NCI-H1417 treated with DMSO at 0.1 percent for 48 hours (cell line): ENCODE results near the gene ANGPT4.

ENCODE experiments used
- DNase-seq: peaks from one replicate; lab custom pipeline; 2025; lab: John Stamatoyannopoulos, UW

The ANGPT4 gene, protein sequence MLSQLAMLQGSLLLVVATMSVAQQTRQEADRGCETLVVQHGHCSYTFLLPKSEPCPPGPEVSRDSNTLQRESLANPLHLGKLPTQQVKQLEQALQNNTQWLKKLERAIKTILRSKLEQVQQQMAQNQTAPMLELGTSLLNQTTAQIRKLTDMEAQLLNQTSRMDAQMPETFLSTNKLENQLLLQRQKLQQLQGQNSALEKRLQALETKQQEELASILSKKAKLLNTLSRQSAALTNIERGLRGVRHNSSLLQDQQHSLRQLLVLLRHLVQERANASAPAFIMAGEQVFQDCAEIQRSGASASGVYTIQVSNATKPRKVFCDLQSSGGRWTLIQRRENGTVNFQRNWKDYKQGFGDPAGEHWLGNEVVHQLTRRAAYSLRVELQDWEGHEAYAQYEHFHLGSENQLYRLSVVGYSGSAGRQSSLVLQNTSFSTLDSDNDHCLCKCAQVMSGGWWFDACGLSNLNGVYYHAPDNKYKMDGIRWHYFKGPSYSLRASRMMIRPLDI

DNA sequence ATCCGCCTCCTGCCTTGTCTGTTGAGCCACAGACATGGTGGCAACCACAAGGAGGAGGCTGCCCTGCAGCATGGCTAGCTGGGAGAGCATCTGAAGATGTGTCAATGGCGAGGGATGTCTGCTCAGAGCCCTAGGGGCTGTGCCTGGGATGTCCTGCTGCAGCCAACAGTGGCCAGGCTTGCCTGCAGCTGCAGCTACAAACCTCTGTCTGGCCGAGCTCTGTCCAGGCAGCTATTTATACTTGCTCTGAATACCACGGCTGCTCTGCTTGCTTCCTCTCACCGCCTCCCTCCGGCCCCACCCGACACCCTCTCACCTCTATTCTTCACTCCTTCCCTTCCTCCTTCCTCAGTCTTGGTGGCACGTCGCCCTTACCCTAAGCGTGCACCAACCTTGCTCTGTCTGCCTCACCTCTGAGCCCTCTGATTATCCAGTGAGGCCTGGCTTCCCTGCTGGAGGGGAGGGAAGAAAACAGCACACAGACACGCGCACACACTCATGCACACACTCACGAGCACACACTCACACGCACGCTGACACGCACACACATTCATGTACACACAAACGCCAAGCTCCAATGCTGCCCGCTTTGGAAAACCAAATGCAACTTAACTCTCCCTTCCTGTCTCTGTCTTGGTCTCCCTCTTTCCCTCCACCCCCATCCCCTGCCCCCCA, at the start of gene ANGPT4:
Gene ANGPT4 (minus strand): TSS at position 210 of the 675 bp plus-strand sequence. CDS start 120 bp downstream, at position 90.
- no peak for DNase-seq

DNA sequence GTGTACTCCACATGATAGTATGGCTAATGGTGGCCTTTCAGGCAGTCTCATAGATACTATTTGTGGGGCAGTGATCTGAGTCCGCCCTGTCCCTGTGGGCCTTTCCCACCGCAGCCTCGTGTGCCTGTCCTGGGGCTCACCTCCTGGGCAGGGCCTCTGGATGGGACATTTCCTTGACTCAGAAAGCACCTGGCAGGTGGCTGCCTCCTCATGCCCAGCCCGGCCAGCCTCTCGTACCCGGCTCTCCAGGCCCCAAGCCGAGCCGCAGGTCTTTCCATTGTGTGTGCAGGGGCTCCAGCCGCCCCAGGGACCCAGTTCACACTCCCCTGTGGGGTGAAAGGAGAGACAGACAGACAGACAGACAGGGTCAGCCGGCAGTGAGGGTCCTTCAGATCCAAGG, 47.7 kb upstream of the ANGPT4 start:
- DNase-seq: no peak

DNA sequence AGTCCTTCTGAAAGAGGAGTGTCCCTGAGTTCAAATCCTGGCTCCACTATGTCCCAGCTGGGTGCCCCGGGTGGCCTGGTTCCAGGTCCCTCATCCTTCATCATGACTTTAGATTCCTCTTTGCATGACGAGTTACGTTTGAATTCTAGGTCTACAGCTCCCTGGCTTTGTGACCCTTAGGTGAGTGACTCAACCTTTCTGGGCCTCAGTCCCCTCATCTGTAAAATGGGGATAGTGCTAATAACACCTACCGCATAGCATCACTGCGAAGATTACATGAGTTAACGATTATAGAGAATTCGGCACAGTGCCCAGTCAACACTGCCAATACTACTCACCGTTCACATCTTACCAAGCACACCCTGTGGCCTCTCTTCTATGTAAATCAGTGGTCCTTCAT, 46.5 kb upstream of the ANGPT4 start:
- DNase-seq: no peak

DNA sequence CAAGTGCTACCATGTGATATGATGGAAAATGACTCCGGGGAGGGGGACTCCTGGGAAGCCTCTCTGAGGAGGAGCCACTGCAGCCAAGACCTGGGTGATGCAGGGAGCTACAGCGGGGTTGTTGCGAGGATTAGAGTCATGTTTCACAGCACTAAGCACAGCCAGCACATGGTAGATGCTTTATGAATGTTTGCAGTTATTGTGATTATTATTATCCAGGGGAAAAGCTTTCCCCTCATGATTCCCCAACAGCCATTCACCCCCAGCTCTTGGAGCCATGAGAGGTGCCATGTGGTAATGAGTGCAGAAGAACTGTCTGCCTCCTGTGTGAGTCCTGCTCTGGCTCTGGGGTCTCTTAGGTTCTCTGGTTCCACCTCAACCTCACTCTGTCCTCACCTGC, 46.1 kb upstream of the ANGPT4 start:
- DNase-seq: no peak

DNA sequence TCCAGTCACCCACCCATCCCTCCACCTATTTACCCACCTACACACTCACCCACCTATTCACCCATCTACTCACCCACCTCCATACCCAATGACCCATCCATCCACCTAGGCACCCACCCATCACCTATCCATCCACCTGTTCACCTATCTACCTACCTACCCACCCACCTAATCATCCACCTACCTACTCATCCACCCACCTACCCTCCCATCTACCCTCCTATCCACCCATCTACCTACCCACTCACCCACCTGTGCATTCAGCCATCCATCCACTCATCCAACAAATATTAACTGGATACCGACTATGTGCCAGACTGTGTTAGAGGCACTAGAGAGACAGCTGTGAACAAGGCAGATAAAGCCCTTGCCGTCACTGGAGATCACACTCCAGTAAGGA, 45.6 kb upstream of the ANGPT4 start:
- no peak for DNase-seq

DNA sequence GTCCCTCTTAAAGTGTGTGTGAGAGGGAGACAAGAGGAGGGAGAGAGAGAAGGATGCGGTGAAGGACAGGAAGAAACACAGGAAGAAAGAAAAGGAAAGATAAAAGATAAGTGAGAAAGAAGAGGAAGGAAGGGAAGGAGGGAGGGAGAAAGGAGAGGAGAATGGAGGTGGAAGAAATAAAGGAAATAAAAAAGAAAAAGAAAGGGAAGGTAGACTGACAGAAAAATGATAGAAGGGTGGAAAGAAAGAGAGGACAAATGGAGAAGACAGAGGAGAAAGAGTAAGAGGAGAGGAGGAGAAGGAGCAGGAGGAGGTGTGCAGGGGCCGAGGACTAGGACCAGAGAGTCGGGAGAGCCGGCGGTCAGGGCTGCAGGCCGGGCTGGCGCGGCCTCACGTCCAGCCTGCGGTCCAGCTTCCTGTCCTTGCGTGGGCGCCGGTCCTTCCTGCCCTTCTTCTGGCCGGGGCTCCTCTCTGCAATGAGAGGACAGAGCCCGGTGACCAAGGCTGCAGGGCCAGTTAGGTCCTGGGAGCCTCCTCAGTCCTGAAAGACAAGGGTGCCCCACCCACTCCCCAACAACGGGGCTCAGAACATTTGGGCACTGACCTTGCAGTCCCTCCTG, 44.0 kb upstream of the ANGPT4 start:
- no peak for DNase-seq

DNA sequence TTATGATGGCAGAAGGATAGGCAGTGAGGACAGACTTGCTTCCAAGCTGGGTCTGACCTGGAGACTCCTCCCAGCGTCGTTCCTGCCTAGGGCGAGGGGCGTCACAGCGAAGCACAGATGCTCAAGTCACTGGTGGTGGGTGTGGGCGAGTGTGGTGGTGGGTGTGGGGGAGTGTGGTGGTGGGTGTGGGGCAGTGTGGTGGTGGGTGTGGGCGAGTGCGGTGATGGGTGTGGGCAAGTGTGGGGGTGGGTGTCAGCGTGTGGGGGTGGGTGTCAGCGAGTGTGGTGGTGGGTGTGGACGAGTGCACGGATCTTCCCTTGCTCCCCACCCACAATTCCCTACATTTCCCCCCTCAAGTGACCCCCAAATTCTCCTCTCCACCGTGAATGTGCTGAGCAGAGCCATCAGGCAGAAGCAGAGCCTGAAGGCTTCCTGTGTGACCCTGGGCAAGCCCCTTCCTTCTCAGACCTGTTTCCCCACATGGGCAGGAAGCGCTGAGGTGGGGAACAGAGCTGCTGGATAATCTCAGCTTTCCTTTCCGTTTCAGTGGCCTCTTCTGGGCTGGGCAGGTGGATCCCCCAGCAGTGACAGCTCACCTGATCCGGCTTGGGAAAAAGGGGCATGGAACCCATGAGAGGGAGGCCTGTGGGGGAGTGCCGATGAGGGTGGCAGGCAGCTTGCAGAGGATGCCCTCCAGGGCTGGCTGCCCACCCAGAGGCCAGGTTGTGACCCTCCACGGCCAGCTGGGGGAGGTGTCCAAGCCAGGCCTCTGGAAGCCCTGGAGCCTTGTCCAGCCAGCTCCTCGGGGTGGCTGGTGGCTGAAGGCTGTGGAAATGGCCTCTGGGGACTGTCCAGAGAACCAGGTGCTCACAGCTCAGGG, 43.0 kb upstream of the ANGPT4 start:
- DNase-seq: no peak

DNA sequence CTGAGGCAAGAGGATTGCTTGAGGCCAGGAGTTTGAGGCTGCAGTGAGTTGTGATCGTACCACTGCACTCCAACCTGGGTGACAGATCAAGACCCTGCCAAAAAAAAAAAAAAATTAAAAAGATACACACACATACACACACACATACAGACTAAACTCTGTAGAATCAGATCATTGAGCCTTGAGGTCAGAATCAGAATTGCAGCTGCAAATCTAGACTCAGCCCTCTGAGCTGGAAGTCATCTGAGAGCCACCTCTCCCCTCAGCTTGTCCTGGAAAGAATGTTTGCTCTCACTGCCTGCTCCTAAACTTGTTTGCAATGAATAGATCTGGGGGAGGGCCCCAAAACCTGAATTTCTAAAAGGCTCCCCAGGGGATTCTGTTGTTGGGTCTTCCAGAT, 41.4 kb upstream of the ANGPT4 start:
- no peak for DNase-seq

DNA sequence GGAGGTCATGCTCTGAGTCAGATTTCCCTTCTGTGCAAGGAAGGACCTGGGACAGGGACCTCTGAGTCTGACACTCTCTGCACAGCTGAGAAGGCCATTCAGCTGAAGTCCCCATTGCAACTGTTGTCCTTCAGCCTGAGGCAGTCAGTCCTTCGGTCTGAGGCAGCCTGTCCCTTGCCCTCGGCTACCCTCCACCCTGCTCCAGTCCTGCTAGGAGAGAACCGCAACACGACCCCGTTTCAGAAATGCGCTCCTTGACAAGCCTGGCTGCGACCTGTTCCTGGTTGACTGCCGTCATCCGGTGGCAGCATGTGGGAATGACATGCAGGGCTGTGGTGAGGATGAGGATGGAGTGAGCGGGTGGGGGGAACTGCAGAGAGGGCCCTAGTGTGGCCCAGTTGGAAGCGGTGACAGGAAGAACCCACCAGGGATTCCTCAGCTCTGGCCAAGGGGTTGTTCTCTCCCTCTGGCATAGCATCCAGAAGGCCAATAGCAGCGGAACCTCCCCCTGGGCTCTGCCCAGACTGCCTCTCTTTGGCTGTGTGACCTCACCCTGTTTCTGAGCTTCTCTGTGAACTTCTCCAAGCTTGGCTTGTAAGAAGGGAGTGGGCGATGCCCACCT, 40.3 kb upstream of the ANGPT4 start:
- no peak for DNase-seq

DNA sequence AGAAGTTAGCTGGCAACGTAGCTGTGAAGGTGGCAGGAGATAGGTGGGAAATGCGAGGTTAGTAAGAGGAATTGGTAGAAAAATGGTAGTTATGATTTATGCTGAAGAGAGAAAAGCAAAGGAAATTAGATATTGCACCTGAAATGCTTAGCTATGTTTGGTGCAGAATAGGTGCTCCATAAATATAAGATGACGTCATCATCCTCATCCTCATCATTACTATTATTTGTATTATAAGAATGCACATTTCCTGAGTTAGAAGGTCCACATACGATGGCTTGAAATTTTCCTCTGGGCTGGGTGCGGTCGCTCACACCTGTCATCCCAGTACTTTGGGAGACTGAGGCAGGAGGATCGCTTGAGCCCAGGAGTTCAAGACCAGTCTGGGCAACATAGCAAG, 39.5 kb upstream of the ANGPT4 start:
- DNase-seq: no peak

DNA sequence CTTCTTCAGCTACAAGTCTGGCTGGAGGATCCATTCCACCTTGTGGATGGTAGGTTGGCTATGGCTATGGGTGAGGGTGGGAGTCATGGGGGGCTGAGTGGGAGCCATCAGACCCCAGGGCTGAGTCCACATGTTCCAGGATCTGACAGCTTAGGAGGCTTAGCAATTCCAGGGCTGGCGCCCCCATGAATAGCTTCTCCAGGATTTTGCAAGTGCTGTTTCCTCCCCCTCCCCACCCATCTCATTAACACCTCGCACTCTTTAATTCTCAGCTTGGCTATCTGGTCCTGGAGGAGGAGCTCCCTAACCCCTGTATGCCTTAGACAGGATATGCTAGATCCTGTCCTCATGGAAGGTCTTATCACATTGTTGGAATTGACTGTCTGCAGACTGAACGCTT, 39.0 kb upstream of the ANGPT4 start:
- DNase-seq: no peak

DNA sequence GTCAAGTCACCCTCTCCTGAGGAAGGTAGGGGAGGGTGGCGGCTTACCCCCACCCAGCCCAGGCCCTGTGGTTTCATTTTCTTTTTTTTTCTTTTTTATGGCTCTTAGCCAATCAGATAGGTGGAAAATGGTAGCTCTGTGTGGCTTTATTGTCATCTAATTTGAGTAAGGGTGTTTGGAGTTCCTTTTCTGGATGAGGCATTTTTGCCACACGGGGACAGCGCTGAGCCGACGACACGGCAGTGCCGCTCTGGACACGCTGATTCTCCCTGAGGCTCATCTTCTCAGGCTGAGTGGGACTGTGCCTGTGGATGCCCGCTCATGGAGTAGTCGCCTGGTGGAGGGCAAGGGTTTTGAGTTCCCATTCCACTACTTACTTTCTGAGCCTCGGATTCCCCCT, 37.6 kb upstream of the ANGPT4 start:
- no peak for DNase-seq

DNA sequence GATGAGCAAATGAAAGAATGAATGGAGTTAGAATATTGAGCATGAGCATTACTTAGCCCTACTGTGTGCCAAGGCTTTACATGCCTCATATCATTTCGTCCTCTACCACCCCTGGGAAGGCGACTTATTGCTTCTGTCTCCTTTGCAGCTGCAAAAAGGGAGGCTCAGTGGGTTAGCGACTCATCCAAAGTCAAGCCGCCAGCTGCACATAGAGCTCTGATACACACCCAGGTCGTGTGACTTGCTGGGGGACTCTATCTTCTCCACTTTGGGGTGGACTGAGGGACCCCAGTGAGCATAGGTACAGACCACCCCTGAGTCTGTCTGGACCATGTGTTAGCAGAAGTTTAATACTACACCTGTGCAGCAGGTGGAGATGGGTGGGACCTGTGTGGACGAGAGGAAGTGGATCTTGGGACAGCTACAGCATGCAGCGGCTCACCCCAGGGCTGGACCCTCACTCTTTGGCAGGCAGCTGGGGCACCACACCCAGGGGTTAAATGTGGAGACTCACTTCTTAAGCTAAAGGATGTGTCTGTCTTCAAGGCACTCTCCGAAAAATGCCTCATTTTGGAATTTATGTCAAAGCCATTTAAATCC, 36.2 kb upstream of the ANGPT4 start:
- DNase-seq: no peak

DNA sequence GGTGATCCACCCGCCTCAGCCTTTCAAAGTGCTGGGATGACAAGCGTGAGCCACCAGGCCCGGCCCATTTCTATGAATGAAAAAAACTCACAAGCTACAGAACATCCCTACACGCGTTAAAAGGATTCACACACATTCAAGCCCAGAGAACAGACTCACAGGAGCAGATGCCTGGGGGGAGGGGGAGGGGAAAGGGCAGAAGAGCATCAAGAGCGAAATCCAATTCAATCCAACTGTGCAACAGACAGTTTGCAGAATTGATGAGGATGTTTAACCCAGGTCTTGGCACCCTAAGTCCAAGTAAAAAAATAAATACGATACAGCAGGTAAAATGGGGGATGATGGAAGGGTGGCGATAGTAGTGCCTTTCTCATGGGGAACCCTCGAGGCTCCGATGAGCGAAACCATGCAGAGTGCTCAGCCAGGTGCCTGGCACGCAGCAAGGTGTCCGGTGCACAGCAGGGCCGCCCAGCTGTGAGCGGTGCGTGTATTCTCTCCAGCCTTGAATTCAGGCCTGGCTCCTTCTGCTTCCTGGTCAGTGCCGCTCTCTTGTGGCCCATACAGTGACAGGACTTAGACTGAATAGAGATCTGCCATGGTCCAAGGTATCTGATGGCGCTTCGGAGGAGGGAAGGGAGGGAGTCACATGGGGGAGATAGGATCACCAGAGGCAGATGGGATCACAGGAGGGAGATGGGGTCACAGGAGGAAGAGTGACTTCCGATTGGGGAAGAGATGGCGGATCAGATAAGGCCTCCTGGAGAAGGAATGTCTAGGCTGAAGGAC, 35.4 kb upstream of the ANGPT4 start:
- no peak for DNase-seq

DNA sequence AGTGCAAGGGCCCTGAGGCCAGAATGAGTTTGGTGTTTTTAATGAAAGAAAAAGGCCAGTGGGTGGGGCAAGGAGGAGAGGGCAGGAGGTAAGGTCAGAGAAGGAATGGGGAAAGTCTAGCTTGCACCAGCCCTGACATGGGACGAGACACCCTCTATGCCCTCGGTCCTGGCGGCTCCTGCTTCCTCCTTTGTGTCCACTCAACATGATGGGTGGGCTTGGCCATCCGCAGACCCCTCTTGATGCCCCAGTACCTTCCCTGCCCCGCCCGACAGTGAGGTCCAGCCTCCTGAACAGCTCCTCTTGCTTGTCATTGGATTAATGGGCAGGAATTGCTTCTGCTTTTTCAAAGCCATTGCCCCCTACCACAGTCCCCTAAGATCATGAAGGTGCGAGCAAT, 33.6 kb upstream of the ANGPT4 start:
- DNase-seq: no peak

DNA sequence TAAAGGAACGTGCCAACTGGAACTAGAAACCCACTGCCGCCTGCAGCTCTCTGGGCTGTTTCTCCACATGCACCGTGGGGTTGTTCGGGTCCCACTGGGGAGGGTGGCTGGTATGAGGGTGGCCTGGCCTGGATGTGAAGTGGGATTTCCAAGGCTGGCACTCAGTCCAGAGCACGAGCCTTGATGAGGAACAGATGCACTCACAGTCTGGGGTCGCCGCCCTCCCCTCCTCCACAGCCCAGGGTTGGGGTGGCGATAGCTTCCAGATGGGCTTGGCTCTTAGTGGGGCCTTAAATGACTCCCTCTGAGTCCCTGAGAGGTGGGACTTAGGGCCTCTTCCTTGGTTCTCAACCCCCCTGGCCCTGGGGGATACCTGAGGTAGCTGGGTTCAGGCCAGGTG, 30.7 kb upstream of the ANGPT4 start:
- no peak for DNase-seq

DNA sequence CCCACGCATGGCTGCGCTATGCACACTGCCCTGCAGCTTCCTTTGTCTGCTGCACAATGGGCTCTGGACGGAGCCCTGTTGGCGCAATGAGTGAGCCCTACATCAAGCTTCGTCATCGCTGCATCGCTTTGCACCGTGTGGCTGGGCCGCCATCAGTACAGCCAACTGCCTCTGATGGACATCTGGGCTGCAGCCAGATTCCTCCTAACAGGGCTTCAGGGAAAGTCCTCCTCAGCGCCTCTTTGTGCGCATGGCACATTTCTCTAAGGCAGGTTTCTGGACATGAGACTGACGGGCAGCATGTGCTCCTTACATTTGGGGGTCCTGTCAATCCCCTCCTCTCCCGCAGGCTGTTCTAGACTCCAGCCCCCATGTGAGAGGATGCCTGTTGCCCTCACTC, 29.7 kb upstream of the ANGPT4 start:
- DNase-seq: no peak

DNA sequence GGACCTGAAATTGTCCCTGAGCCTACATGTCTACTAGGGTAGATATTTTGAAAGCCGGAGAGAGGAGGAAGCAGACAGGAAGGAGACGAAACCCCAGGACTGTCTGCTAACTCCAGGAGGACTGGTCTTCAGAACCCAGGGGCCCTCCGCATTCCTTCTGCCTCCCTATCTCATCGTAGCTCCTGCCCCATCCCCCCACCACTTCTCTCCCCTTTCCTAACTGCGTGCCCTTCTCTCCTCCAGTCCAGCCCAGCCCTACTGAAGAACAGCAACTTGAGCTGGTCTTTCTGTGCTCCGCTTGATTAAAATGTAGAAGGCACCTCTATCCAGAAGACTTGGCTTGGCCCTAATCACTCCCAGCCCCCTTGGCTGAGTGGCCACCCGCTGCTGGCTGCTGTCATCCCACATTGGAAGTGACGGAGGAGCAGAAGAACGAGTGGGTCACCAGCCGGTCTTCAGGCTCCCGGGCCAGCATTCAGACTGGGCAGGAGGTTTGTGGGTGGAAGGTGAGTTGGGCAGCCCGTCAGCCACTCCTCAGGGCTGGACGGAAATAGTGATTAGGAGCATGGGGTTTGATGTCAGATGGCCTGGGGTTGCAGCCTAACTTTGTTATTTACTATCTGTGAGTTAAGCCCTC, 28.8 kb upstream of the ANGPT4 start:
- DNase-seq: no peak

DNA sequence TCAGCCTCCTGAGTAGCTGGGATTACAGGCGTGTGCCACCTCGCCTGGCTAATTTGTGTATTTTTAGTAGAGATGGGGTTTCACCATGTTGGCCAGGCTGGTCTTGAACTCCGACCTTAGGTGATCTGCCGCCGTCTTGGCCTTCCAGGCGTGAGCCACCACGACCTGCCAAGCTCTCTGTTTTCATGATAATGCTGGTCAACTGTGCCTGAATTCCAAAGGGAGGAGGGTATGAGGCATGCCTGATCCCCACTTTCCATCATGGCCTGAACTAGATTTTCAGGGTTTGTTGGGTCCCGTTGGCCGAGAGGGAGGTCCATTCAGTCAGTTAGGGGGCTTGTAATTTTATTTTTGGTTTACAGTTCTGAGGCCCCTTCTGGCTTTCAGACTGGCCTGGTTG, 28.0 kb upstream of the ANGPT4 start:
- no peak for DNase-seq

DNA sequence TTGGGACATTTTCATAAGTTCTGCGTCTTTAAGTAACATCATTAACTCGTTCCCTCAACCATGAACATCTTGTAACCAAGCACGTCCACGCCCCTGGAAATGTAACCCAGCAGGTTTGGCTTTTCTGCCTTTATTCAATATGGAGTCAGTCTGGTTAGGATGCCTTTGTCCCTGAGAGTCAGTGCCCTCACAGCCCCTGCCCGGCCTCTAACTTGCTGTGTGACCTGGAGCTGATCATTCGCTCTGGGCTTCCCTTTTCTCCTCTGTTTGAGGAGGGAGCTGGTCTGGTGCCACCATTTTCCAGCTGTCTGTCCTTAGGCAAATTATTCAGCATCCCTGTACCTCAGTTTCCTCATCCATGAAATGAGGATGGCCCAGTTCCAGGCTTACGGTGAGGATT, 26.5 kb upstream of the ANGPT4 start:
- DNase-seq: no peak
